ENCODE results near the gene SUMO3.

SUMO3 gene

GRCh38 chr21:44765231-44766013 lies 52.4 kb downstream of the SUMO3 start:
- TF ChIP-seq, protein P1, sequence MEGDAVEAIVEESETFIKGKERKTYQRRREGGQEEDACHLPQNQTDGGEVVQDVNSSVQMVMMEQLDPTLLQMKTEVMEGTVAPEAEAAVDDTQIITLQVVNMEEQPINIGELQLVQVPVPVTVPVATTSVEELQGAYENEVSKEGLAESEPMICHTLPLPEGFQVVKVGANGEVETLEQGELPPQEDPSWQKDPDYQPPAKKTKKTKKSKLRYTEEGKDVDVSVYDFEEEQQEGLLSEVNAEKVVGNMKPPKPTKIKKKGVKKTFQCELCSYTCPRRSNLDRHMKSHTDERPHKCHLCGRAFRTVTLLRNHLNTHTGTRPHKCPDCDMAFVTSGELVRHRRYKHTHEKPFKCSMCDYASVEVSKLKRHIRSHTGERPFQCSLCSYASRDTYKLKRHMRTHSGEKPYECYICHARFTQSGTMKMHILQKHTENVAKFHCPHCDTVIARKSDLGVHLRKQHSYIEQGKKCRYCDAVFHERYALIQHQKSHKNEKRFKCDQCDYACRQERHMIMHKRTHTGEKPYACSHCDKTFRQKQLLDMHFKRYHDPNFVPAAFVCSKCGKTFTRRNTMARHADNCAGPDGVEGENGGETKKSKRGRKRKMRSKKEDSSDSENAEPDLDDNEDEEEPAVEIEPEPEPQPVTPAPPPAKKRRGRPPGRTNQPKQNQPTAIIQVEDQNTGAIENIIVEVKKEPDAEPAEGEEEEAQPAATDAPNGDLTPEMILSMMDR (conservative IDR thresholded peaks at IDR 0.05; ENCODE audit: low read depth, low read length) = no peak

DNA sequence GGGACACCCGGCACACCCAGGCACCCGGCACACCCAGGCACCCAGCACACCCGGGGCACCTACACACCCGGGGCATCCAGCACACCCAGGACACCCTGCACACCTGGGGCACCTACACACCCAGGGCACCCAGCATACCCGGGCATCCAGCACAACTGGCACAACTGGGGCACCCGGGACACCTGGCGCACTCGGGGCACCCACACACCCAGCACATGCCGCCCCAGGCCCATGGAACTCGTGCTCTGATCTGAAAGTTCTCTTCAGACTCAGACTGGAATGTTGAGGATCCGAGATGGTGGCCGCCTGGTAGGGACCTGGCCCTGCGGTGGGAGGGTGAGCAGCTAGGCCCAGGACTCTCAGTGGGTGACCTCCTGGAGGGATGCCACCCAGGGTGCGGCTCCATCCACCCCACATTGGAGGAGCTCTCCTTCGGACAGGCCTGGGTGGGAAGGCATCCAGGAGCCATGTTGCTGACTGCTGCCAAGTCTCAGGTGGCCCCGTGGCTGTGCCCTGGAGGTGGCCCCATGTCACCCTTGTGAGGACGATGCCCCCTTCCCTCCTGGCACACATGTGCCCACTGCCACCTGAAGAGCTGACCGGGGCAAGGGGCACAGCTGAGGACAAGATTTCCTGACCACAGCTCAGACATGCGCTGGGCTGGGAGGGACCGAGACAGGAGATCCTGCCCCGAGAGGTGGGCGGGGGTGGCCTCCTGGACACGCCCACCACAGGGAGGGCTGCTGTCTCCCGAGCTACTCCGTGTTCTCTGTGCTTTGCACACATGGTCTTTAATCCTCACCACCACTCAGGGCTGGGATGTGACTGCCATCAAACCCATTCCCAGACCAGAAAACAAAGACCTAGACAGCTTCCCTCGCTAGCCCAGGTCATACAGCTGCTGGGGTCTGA lies 53.3 kb downstream of the SUMO3 start:
- Histone ChIP-seq H3K9ac (no peak overlapping the region), H2AFZ (ENCODE audit: low read depth) (no peak overlapping the region), H3K27me3 (ENCODE audit: insufficient read depth, low read depth) (peaks cover 14% of the 10 kb centered on the region; the same call in 1 of the 2 replicates), H3K79me2 (ENCODE audit: insufficient read depth, low read depth) (no peaks in the 10 kb centered on the region), H3K4me3 (IDR thresholded peaks at IDR 0.05; ENCODE audit: insufficient read depth, low read depth, low read length) (no peak overlapping the region), H4K20me1 (ENCODE audit: insufficient read depth) (no peaks in the 10 kb centered on the region), H3K27ac (no peak overlapping the region), H3K4me1 (ENCODE audit: low read depth, poor library complexity, severe bottlenecking) (peaks cover 20% of the 10 kb centered on the region), H3K36me3 (ENCODE audit: insufficient read depth) (no peaks in the 10 kb centered on the region), H3K4me2 (peak overlapping the region; percentile 56; the same call in 1 of the 2 replicates)
- TF ChIP-seq, protein P1 (conservative IDR thresholded peaks at IDR 0.05; ENCODE audit: low read depth, low read length) = no peak

More at GRCh38 chr21:44765231-44766013, 52.4 kb downstream of the SUMO3 start:
- Histone ChIP-seq H3K9ac (no peak overlapping the region), H3K27me3 (ENCODE audit: insufficient read depth, low read depth) (peaks cover 10% of the 10 kb centered on the region; the same call in 1 of the 2 replicates), H3K27ac (no peak overlapping the region), H3K79me2 (ENCODE audit: insufficient read depth, low read depth) (no peaks in the 10 kb centered on the region), H2AFZ (ENCODE audit: low read depth) (no peak overlapping the region), H3K4me2 (peak overlapping the region; percentile 56), H4K20me1 (ENCODE audit: insufficient read depth) (no peaks in the 10 kb centered on the region), H3K4me3 (IDR thresholded peaks at IDR 0.05; ENCODE audit: insufficient read depth, low read depth, low read length) (no peak overlapping the region), H3K36me3 (ENCODE audit: insufficient read depth) (no peaks in the 10 kb centered on the region), H3K4me1 (ENCODE audit: low read depth, poor library complexity, severe bottlenecking) (peaks cover 20% of the 10 kb centered on the region)

GRCh38 chr21:44763451-44764318 lies 54.2 kb downstream of the SUMO3 start:
- no peak overlapping the region for H3K4me2 ChIP-seq

More at GRCh38 chr21:44763451-44764318, 54.2 kb downstream of the SUMO3 start:
- Histone ChIP-seq H3K27ac (no peak overlapping the region), H2AFZ (ENCODE audit: low read depth) (no peak overlapping the region), H3K27me3 (ENCODE audit: insufficient read depth, low read depth) (peaks cover 23% of the 10 kb centered on the region; the same call in 1 of the 2 replicates), H3K79me2 (ENCODE audit: insufficient read depth, low read depth) (no peaks in the 10 kb centered on the region), H3K4me3 (IDR thresholded peaks at IDR 0.05; ENCODE audit: insufficient read depth, low read depth, low read length) (no peak overlapping the region), H3K36me3 (ENCODE audit: insufficient read depth) (no peaks in the 10 kb centered on the region), H4K20me1 (ENCODE audit: insufficient read depth) (no peaks in the 10 kb centered on the region), H3K4me1 (ENCODE audit: low read depth, poor library complexity, severe bottlenecking) (peaks cover 20% of the 10 kb centered on the region), H3K9ac (no peak overlapping the region)
- TF ChIP-seq, protein P1 (conservative IDR thresholded peaks at IDR 0.05; ENCODE audit: low read depth, low read length) = no peak
